Gastrocnemius medialis (tissue), 4 donors: ENCODE results near the gene PLEKHA1. TPM values are rescaled to one million over a fixed set of nuclear protein-coding genes. Genes with fewer than 3 reads are reported as not detected.
A peak's percentile ranks its signal among the peaks of the same experiment; 100 is the strongest.

Experiments
- ATAC-seq, 2 donors: fragments of 150-250 bp; one replicate each; pipeline ENCODE4 v1.9.1; 2016
- DNase-seq, 2 donors: peaks; one replicate each; pipeline ENCODE4 v3.0.0-alpha.2; 2019
- H3K27ac ChIP-seq, 4 donors: fragments of 200-600 bp; sonication (generic); 1 replicate in 1 of 4; 2 replicates in 3 of 4; pipeline ENCODE4 v1.5.1; 2016 to 2018; ENCODE audit warnings: mild to moderate bottlenecking in 2 of 4, moderate library complexity in 1 of 4
- H3K27me3 ChIP-seq, 3 donors: fragments of 200-600 bp; sonication (generic) in 2 of 3; 1 replicate in 1 of 3; 2 replicates in 2 of 3; pipeline versions ENCODE4 v1.5.1 to v1.6.0; 2016 to 2019; ENCODE audit warnings: mild to moderate bottlenecking in 1 of 3, moderate library complexity in 1 of 3
- H3K36me3 ChIP-seq, 2 donors: fragments of 200-600 bp; sonication (generic) in 1 of 2; one replicate each; pipeline ENCODE4 v1.5.1; 2017 to 2018
- H3K4me1 ChIP-seq, 2 donors: fragments of 200-600 bp; sonication (generic) in 1 of 2; one replicate each; pipeline ENCODE4 v1.5.1; 2016 to 2017; ENCODE audit warnings: mild to moderate bottlenecking in 2 of 2
- H3K4me3 ChIP-seq, 4 donors: fragments of 200-600 bp; sonication (generic) in 3 of 4; 1 replicate in 1 of 4; 2 replicates in 3 of 4; pipeline ENCODE4 v1.5.1; 2016 to 2019; ENCODE audit warnings: mild to moderate bottlenecking in 2 of 4
- H3K9me3 ChIP-seq, 3 donors: fragments of 200-600 bp; sonication (generic) in 2 of 3; 1 replicate in 1 of 3; 2 replicates in 2 of 3; pipeline ENCODE4 v1.5.1; 2016 to 2019
- POLR2A ChIP-seq, 2 donors: fragments of 450-650 bp; IDR thresholded peaks; one replicate each; pipeline ENCODE4 v1.6.1; 2017; ENCODE audit warnings: antibody characterized with exemption in 2 of 2, mild to moderate bottlenecking in 2 of 2, moderate library complexity in 2 of 2
- in situ Hi-C, 4 donors: fragments of 200-750 bp; cut with MboI; loops; one replicate each; pipeline versions ENCODE4 v1.15.0 to v1.8.0; 2017; ENCODE audit warnings: low sequenced_read_pairs in 4 of 4
- intact Hi-C: fragments of 100-400 bp; cut with DNase I; formaldehyde crosslinking; loops from one replicate; pipeline ENCODE4 v1.15.1; 2023; ENCODE audit warnings: low total_unique reads
- total RNA-seq, 4 donors: library from RNA; depleted of rRNA; stranded (reverse); fragments of >200 nt; gene quantifications; one replicate each; pipeline versions ENCODE4 v1.1.0 to v1.2.3, GENCODE V29; 2016
- TF ChIP-seq, protein P1 (sequence below), 5 experiments: fragments of 450-650 bp in 3 of 5; fragments of 200-600 bp in 2 of 5; sonication (generic) in 2 of 5; IDR thresholded peaks in 4 of 5; conservative IDR thresholded peaks in 1 of 5; 1 replicate in 4 of 5; 2 replicates in 1 of 5; pipeline ENCODE4 v1.5.1; 2016 to 2019; ENCODE audit warnings: antibody characterized with exemption in 5 of 5, mild to moderate bottlenecking in 3 of 5, moderate library complexity in 3 of 5

PLEKHA1 gene
- total RNA-seq, 4 donors from 2014 or later = 33.7 to 54.0 (median 37.8) TPM

DNA sequence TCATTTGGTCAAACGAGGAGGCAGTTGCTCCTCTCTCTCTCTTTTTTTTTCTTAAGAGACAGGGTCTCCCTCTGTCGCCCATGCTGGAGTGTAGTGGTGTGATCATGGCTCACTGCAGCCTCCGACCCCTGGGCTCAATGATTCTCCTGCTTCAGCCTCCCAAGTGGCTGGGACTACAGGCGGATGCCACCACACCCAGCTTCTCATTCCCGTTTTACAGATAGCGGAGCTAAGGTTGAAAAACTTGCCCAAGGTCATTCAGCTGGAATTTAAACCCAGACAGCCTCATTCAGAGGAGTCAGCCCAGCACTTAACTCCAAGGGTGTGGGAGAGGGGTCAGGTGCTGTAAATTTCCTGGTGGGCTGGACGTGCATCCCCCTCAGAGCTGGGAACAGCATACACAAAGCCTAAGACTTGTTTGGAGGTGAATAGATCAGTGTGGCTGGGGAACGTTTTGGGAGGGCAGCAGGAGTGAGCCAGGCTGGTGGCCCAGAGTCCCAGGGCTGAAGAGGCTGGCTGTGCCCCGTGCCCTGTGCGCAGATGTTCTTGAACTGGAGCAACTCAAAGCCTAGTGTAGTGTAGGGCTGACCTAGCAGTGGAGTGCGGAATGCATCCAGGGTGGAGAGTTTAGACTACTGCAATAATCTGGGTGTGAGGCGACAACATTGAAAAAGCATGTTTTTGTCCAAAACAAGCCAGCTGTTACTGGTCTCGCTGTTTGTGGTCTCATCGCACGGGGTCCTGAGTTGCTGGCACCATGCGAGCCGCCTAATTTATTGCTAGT is 89.2 kb downstream of the PLEKHA1 start:
- TF ChIP-seq, protein P1, sequence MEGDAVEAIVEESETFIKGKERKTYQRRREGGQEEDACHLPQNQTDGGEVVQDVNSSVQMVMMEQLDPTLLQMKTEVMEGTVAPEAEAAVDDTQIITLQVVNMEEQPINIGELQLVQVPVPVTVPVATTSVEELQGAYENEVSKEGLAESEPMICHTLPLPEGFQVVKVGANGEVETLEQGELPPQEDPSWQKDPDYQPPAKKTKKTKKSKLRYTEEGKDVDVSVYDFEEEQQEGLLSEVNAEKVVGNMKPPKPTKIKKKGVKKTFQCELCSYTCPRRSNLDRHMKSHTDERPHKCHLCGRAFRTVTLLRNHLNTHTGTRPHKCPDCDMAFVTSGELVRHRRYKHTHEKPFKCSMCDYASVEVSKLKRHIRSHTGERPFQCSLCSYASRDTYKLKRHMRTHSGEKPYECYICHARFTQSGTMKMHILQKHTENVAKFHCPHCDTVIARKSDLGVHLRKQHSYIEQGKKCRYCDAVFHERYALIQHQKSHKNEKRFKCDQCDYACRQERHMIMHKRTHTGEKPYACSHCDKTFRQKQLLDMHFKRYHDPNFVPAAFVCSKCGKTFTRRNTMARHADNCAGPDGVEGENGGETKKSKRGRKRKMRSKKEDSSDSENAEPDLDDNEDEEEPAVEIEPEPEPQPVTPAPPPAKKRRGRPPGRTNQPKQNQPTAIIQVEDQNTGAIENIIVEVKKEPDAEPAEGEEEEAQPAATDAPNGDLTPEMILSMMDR (IDR thresholded peaks at IDR 0.05 in 4 of 5, conservative IDR thresholded peaks at IDR 0.05 in 1 of 5) = no peak
- no peak for TF ChIP-seq POLR2A (IDR thresholded peaks at IDR 0.05)
- intact Hi-C loops = loop anchor here (5.0 to 10.0 kb wide), 2 partner anchors 86 to 101 kb away; partner anchors contain the start of gene DMBT1
- Histone ChIP-seq H3K36me3 (no peaks in the 10 kb centered on the region), H3K4me1 (peaks cover 22 to 31% of the 10 kb centered on the region in 2 donors), H3K27me3 (no peaks in the 10 kb centered on the region), H3K4me3 (peak overlapping the region; percentile 68 to 74 (median 71)), H3K27ac (peak overlapping the region in 3 of 4 donors; percentile 32 to 73 (median 69)), H3K9me3 (no peaks in the 10 kb centered on the region)
- ATAC-seq (no peak), DNase-seq (no peak)
- in situ Hi-C loops = no loop called here

DNA sequence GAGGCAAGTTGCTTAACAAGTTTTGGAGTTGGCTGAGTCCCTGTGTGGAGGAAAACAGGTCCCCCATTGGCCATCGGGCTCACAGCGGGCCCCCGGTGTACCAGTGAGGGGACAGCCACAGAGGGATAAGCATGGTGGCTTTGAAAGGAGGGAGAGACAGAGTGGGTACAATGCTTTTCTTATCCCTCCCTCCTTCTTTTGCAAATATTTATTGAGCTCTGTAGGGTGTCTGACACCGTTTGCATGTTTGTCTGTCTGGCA is 89.7 kb downstream of the PLEKHA1 start:
- peaks cover 27 to 33% of the 10 kb centered on the region in 2 donors for H3K4me1 ChIP-seq
- in situ Hi-C loops (no loop called here), intact Hi-C loops (loop anchor here (5.0 to 10.0 kb wide), 2 partner anchors 87 to 101 kb away; partner anchors contain the start of gene DMBT1)
- TF ChIP-seq POLR2A (IDR thresholded peaks at IDR 0.05) = no peak
- TF ChIP-seq, protein P1 (IDR thresholded peaks at IDR 0.05 in 4 of 5, conservative IDR thresholded peaks at IDR 0.05 in 1 of 5) = no peak
- H3K4me3 ChIP-seq = no peak overlapping the region
- ATAC-seq (no peak), DNase-seq (no peak)
- no peaks in the 10 kb centered on the region for H3K27me3 ChIP-seq
- H3K36me3 ChIP-seq = no peaks in the 10 kb centered on the region
- H3K27ac ChIP-seq = no peak overlapping the region
- no peaks in the 10 kb centered on the region for H3K9me3 ChIP-seq

DNA sequence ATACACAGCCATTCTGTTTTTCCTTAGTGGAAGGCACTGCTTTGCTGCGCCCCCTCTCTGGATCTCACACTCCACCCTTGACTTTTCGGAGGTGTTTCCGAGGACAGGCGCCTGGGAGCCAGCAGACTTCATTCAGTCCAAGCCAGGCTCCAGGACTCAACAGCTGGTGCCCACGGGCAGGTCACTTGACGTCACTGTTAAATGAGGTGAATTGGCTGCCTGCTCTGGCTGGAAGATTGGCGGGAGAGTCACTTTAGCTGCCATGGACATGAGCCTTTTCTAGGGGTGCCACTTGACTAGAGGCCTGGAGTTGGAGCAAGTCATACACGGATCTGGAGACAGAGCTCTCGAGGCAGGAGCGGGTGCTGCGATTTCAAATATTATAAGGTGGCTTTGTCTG is 90.1 kb downstream of the PLEKHA1 start:
- Histone ChIP-seq H3K4me1 (peaks cover 31 to 37% of the 10 kb centered on the region in 2 donors), H3K36me3 (no peaks in the 10 kb centered on the region), H3K4me3 (no peak overlapping the region), H3K9me3 (no peaks in the 10 kb centered on the region), H3K27ac (no peak overlapping the region), H3K27me3 (no peaks in the 10 kb centered on the region)
- intact Hi-C loops (loop anchor here (5.0 to 10.0 kb wide), 2 partner anchors 87 to 100 kb away; partner anchors contain the start of gene DMBT1), in situ Hi-C loops (no loop called here)
- ATAC-seq = no peak
- TF ChIP-seq POLR2A (IDR thresholded peaks at IDR 0.05) = no peak
- TF ChIP-seq, protein P1 (IDR thresholded peaks at IDR 0.05 in 4 of 5, conservative IDR thresholded peaks at IDR 0.05 in 1 of 5) = no peak
- DNase-seq = no peak

DNA sequence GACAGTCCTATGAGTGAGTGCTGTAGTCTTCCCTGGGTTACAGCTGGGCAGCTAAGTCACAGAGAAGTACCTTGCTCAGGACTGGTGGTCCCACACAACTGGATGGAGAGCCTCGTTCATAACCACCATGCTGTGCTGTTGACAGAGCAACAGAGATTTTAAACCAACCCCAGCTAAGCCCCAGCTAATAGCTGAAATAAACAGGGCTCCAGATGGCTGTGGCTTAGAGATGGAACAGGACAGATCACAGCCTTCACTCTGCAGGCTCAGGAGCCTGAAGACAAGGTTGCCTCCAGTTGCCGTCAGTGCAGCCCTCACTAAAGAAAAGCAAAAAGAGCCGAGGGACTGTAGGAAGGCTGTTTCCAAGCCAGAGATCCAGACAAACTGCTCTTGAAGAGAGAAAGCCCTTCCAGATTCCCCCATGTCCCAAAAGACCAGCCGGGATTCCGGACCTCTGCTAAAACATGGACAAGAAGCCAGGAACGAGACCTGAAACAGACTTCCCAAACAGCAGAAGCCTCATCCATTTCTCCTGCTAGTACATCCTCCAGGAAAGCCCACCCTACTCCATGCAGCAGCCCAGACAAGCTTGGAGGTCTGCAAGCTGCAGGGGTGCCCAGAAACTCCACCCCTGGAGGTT is 91.0 kb downstream of the PLEKHA1 start:
- Histone ChIP-seq H3K36me3 (no peaks in the 10 kb centered on the region), H3K27me3 (no peaks in the 10 kb centered on the region), H3K4me3 (no peak overlapping the region), H3K4me1 (peaks cover 32 to 39% of the 10 kb centered on the region in 2 donors), H3K9me3 (no peaks in the 10 kb centered on the region), H3K27ac (no peak overlapping the region)
- DNase-seq (no peak), ATAC-seq (no peak)
- intact Hi-C loops (loop anchor here (10.0 kb wide), 1 partner anchor 99 kb away; the partner anchor contains the start of gene DMBT1), in situ Hi-C loops (no loop called here)
- TF ChIP-seq, protein P1 (IDR thresholded peaks at IDR 0.05 in 4 of 5, conservative IDR thresholded peaks at IDR 0.05 in 1 of 5) = no peak
- no peak for TF ChIP-seq POLR2A (IDR thresholded peaks at IDR 0.05)
